Measurements from ENCODE around the gene SACM1L.

The SACM1L gene

GRCh38 chr3:45773072-45773471, 83.9 kb downstream of the SACM1L start:
- DNase-seq = no peak

GRCh38 chr3:45773714-45774449, 84.7 kb downstream of the SACM1L start:
- no peak for DNase-seq

DNA sequence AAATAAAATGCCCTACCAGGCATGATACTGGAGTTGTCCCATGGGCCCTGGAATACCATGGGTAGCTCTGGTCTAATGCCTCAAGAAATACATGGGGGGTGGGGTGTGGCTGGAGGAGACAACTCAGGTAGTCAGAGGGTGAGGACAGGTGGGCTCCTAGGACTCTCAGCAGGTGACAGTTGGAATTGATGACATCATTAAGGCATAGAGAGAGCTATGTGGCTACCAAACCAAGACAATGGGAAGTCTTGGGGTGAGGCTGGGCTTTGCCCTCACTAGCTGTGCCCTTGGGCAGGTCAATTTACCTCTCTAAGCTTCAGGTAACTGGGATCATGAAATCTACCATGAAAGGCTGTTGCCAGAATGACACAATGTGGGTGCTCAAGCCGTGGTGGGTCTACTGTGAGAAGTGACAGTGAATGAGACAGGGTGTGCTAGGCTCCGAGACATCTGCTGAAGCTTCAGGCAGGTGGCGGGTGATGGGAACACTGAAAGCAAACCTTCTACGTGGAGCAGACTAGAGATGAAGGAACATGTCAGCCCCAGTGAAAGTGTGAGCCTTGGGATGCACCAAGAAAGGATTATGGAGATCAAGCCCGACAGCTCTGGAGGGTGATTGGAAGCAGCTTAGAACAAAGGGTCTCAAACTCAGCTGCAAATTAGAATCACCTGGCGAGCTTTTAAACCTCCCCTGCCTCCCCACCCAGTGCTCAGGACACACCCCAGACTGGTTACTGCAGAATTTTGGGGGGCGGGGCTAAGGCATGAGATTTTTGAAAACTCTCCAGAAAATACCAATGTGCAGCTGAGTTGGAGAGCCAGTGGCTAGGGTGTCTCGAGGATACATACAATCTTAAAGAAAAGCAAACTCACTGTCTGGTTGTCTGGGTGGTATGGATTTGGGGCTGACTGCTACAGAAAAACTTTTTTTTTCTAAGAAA, 85.7 kb downstream of the SACM1L start:
- no peak for DNase-seq

GRCh38 chr3:45775571-45776300, 86.5 kb downstream of the SACM1L start:
- DNase-seq = no peak

- DNase-seq = no peak
These were observed 87.1 kb downstream of the SACM1L start for GRCh38 chr3:45776301-45776595.

- no peak for DNase-seq
These were observed 87.4 kb downstream of the SACM1L start for GRCh38 chr3:45776611-45777010.

DNA sequence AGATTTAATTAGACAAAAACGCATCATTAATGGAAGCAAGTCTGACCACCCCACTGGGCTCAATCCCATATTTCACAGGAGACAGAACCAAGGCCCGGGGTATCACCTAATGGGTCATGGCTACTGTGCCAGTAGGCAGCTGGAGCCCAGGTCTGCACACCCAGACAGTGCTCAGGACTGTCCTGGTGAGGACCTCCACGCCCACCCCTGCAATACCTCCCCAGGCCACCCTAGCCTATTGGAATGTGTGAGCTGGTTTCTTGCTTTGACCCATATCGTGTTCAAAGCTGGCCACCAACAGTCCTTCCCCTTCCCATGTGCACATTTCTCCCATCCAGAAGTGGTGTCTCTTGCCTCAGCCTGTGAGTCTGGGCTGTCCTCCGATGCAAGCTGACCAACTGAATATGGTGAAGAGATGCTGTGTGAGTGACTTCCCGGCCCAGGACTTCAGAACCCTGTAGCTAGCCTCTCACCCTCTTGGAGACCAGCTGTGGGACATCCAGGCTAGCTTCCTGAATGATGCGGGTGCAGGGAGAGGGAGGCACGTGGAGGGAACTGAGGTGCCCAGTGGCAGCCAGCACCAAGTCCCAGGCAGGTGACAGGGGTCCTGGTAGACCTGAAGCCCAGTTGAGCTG, 88.0 kb downstream of the SACM1L start:
- no peak for DNase-seq

GRCh38 chr3:45777746-45778386, 88.7 kb downstream of the SACM1L start:
- no peak for DNase-seq

DNA sequence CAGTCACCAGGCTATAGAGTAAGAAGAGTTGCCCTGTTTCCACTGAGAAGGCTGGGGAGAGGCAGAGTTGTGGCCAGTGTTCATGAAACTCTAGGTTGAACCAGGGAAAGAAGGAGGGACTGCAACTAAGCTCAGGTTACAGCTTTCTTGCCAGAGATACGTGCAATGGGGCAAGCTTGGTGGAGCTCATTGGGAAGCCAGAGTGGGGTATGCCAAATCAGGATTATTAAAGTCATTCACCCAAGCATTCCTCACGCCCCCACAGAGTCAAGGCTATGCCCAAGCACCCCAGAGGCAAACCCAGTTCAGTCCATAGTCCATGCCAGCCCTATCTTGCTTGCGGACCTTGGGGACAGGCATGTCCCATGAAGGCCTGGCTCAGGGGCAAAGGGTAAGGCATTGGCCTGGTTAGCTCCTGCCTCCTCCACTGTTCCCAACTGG, 89.6 kb downstream of the SACM1L start:
- no peak for DNase-seq

DNA sequence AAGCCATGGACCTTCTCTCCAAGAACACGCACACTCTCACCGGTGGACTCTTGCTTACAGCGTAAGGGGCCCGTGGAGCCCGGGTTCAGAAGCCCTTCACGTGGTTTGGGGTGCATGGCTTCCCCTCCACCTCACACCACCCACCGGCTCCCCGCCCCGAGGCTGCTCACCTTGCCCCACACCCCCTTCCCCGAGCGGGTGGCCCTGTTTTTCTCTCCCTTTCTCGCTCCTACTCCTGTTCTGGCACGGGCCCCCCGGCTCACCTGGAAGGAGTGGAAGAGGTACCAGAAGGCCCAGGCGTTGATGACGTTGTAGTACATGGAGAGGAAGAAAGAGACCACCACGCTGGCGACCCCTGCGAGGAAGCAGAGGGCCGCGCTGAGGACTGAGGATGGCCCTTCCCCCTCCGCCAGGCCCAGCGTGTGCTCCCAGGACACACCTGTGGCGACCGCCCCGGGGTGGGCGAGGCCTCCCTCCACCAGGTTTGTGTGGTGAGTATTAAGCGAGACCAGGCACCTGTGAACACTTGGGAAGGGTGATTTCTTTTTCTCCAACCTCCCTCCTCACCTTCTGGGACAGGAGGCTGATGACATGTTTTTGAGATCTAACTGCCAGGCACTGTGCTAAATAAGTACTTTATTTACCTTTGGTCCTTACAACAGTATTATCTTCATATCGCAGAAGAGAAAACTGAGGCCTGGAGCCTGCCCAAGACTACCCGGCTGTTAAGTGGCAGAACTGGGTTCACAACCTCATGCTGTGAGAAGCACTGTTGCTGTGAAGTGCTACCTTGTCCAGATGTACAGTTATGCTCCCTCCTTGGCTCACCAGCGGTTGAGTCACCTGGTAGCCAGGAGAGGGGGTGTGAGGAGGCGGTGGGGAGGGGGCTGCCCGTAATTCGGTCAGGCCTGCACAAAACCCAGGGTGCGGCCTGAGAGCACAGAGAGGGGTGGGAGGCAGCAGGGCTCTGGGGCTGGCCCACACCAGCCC, 90.8 kb downstream of the SACM1L start:
- no peak for DNase-seq

- DNase-seq = no peak
These were observed 92.1 kb downstream of the SACM1L start for GRCh38 chr3:45781271-45781670.

DNA sequence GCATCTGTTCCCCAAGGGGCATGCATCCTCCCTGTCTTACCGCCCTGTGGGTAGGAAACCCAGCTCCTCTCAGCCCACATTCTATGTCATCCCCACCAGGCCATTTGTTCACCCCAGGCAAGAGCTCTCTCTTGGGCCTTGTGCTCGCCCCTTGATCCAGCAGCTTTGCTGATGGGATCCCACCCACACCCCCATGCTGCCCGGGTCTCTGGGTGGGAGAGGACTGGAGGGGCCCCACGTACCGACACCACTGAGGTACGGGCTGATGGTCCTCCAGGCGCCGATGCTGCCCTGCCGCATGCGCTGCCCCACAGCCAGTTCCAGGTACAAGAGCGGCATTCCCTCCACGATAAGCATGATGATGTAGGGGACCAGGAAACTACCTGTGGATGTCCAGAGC, 92.6 kb downstream of the SACM1L start:
- no peak for DNase-seq

DNA sequence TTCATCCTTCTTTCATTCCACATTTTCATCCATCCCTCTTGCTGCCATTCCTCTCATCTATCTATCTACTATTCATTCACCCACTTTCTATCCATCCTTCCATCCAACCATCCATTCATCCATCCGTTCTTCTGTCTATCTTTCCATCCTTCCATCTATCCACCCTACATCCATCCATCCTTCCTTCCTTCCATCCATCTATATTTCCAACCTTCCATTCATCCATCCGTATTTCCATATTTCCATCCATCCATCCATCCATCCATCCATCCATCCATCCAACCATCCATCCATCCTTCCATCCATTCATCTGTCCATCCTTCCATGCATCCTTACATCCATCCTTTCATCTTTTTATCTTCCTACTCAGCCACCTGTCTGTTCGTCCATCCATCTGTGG, 93.2 kb downstream of the SACM1L start:
- no peak for DNase-seq

DNA sequence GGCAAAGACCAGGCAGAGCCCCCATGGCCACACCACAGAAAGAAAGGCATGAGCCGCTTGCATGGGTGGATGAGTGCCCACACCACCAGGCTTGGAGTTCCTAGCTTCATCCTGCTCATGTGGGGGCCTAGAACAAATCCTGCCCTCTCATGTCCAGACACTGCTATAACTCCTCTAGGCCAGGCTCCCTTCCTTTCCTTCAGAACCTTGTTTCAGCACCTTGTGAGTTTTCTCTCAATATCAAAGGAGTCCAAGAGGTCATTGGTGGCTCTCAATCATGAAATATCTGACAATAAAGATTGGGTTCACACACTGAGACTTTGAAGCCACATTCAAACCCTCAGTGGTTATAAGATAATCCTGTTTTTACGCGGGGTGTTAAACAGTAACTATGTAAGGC, 94.5 kb downstream of the SACM1L start:
- DNase-seq = no peak

DNA sequence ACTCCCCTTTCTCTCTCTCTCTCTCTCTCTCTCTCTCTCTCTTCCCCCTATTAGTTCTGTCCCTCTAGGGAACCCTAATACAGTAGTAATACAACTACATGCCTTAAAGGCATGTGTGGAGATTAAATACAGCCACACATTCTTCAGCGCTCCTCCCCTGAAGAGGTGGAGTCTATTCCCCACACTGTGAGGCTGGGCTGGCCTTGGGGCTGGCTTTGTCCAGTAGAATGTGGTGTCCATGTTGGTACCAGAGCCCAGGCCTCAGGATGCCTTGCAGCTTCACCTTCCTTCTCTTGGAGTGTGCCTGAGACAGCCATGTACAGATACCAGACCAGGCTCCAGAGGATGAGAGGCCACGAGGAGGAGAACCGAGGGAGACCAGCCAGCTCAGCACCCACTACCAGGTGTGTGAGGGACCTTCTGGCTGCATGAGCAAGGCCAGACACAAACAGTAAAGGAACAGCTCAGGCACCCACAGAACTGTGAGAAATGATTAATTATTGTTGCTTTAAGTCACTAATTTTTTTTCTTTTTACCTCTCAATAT, 96.5 kb downstream of the SACM1L start:
- DNase-seq = no peak

GRCh38 chr3:45786801-45787495, 97.8 kb downstream of the SACM1L start:
- no peak for DNase-seq

DNA sequence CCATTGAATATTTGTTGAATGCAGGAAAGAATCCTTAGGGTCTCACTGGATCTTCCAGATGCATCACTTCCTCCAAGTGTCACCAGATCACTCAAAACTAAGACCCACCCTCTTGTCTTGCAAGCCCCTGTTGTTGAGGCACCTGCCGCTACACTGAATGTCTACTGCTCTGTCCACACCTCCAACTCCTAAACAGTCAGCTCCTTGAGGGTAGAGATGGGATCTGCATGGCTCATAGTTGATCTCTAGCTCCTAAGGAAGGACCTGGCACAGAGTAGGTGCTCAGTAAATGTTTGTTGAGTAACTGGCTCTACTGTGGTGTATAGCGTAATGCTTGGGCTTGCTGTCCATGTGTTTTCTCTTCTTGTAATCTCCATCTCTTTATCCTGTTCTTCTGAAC, 98.4 kb downstream of the SACM1L start:
- no peak for DNase-seq

- DNase-seq = no peak
These were observed 100.1 kb downstream of the SACM1L start for GRCh38 chr3:45789235-45789812.

- no peak for DNase-seq
These were observed 101.4 kb downstream of the SACM1L start for GRCh38 chr3:45790596-45790995.

DNA sequence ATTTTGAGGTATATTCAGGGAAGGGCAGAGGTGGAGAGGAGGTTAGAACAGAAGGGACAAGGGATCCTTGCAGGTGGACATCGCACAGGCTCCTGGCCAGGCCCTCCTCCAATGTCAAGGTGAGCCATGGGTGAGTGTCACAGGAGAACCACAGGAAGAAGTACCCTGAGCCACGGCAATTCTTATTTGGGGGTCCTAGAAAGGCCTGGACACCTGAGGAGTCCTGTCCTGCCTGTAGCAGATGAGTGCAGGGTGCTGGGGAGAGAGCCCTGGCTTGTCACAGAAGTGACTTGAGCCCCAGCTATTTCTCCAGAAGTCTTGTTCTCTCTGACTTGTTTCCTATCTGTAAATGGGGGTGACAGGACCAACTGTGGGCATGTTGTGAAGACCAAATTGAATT, 102.8 kb downstream of the SACM1L start:
- no peak for DNase-seq
